ENCODE data around the gene SLC39A11.

SLC39A11 gene

GRCh38 chr17:72878975-72879660, 213.4 kb downstream of the SLC39A11 start:
- no peaks in the 10 kb centered on the region for H3K36me3 ChIP-seq (ENCODE audit: control insufficient read depth, insufficient read depth, low read length)

GRCh38 chr17:72877348-72877747, 215.1 kb downstream of the SLC39A11 start:
- Histone ChIP-seq H3K27me3 (replicated peaks; ENCODE audit: control insufficient read depth, insufficient read depth, low read length) (no peaks in the 10 kb centered on the region), H3K4me3 (replicated peaks; ENCODE audit: low read depth, low read length) (no peak overlapping the region), H3K36me3 (ENCODE audit: control insufficient read depth, insufficient read depth, low read length) (no peaks in the 10 kb centered on the region)
- DNase-seq (ENCODE audit: extremely low read depth, insufficient read length) = no peak
- no peak for TF ChIP-seq CTCF (IDR thresholded peaks at IDR 0.05; ENCODE audit: insufficient read depth, low read length, poor library complexity, severe bottlenecking)

More at GRCh38 chr17:72878975-72879660, 213.4 kb downstream of the SLC39A11 start:
- no peak for DNase-seq (ENCODE audit: extremely low read depth, insufficient read length)
- no peak for TF ChIP-seq CTCF (IDR thresholded peaks at IDR 0.05; ENCODE audit: insufficient read depth, low read length, poor library complexity, severe bottlenecking)
- Histone ChIP-seq H3K27me3 (replicated peaks; ENCODE audit: control insufficient read depth, insufficient read depth, low read length) (no peaks in the 10 kb centered on the region), H3K4me3 (replicated peaks; ENCODE audit: low read depth, low read length) (no peak overlapping the region)

GRCh38 chr17:72876413-72876812, 216.1 kb downstream of the SLC39A11 start:
- no peak for TF ChIP-seq CTCF (IDR thresholded peaks at IDR 0.05; ENCODE audit: insufficient read depth, low read length, poor library complexity, severe bottlenecking)
- no peak for DNase-seq (ENCODE audit: extremely low read depth, insufficient read length)
- Histone ChIP-seq H3K27me3 (replicated peaks; ENCODE audit: control insufficient read depth, insufficient read depth, low read length) (no peaks in the 10 kb centered on the region), H3K36me3 (ENCODE audit: control insufficient read depth, insufficient read depth, low read length) (no peaks in the 10 kb centered on the region), H3K4me3 (replicated peaks; ENCODE audit: low read depth, low read length) (no peak overlapping the region)

- no peak for DNase-seq (ENCODE audit: extremely low read depth, insufficient read length)
- Histone ChIP-seq H3K4me3 (replicated peaks; ENCODE audit: low read depth, low read length) (no peak overlapping the region), H3K27me3 (replicated peaks; ENCODE audit: control insufficient read depth, insufficient read depth, low read length) (no peaks in the 10 kb centered on the region), H3K36me3 (ENCODE audit: control insufficient read depth, insufficient read depth, low read length) (no peaks in the 10 kb centered on the region)
- TF ChIP-seq CTCF (IDR thresholded peaks at IDR 0.05; ENCODE audit: insufficient read depth, low read length, poor library complexity, severe bottlenecking) = no peak
These were observed 217.1 kb downstream of the SLC39A11 start for GRCh38 chr17:72875361-72875760.

GRCh38 chr17:72872396-72872795, 220.1 kb downstream of the SLC39A11 start:
- Histone ChIP-seq H3K4me3 (replicated peaks; ENCODE audit: low read depth, low read length) (no peak overlapping the region), H3K36me3 (ENCODE audit: control insufficient read depth, insufficient read depth, low read length) (no peaks in the 10 kb centered on the region), H3K27me3 (replicated peaks; ENCODE audit: control insufficient read depth, insufficient read depth, low read length) (no peaks in the 10 kb centered on the region)
- no peak for TF ChIP-seq CTCF (IDR thresholded peaks at IDR 0.05; ENCODE audit: insufficient read depth, low read length, poor library complexity, severe bottlenecking)
- DNase-seq (ENCODE audit: extremely low read depth, insufficient read length) = no peak
